H1 (cell line): ENCODE measurements around the gene DLGAP5.

Source experiments
- CHD2 ChIP-seq: IDR thresholded peaks from 2 replicates; pipeline ENCODE4 v1.6.1; 2012; ENCODE audit warnings: low read length, improper control_type of control experiment
- EP300 ChIP-seq, 2 experiments: IDR thresholded peaks; 1 replicate in 1 of 2; 2 replicates in 1 of 2; pipeline ENCODE4 v1.6.1; 2011 to 2012; ENCODE audit warnings: low read depth in 2 of 2, low read length in 2 of 2, mild to moderate bottlenecking in 2 of 2, borderline replicate concordance in 1 of 2, inconsistent platforms in 1 of 2, moderate library complexity in 1 of 2
- EZH2 ChIP-seq: fragments of 200-600 bp; sonication (generic); IDR thresholded peaks from 2 replicates; pipeline ENCODE4 v1.7.1; 2012; ENCODE audit warnings: low read depth, mild to moderate bottlenecking, moderate library complexity, low read length, inconsistent platforms; ENCODE audit not compliant: severe bottlenecking
- POLR2A ChIP-seq, 2 experiments: IDR thresholded peaks; 1 replicate in 1 of 2; 2 replicates in 1 of 2; pipeline ENCODE4 v1.6.1; 2011; ENCODE audit warnings: low read depth in 2 of 2, low read length in 2 of 2, mild to moderate bottlenecking in 2 of 2; ENCODE audit errors: control extremely low read depth in 1 of 2
- SP2 ChIP-seq: IDR thresholded peaks from 2 replicates; pipeline ENCODE4 v1.6.1; 2012; ENCODE audit warnings: mild to moderate bottlenecking, low read length, inconsistent platforms
- TF ChIP-seq, protein P1 (sequence below), 3 experiments: IDR thresholded peaks; 1 replicate in 2 of 3; 2 replicates in 1 of 3; pipeline versions ENCODE4 v1.5.1 to v1.6.1; 2011; ENCODE audit warnings: low read length in 3 of 3, mild to moderate bottlenecking in 3 of 3, inconsistent platforms in 2 of 3, low read depth in 1 of 3, moderate library complexity in 1 of 3; ENCODE audit not compliant: insufficient read depth in 1 of 3; ENCODE audit errors: control extremely low read depth in 1 of 3

DNA sequence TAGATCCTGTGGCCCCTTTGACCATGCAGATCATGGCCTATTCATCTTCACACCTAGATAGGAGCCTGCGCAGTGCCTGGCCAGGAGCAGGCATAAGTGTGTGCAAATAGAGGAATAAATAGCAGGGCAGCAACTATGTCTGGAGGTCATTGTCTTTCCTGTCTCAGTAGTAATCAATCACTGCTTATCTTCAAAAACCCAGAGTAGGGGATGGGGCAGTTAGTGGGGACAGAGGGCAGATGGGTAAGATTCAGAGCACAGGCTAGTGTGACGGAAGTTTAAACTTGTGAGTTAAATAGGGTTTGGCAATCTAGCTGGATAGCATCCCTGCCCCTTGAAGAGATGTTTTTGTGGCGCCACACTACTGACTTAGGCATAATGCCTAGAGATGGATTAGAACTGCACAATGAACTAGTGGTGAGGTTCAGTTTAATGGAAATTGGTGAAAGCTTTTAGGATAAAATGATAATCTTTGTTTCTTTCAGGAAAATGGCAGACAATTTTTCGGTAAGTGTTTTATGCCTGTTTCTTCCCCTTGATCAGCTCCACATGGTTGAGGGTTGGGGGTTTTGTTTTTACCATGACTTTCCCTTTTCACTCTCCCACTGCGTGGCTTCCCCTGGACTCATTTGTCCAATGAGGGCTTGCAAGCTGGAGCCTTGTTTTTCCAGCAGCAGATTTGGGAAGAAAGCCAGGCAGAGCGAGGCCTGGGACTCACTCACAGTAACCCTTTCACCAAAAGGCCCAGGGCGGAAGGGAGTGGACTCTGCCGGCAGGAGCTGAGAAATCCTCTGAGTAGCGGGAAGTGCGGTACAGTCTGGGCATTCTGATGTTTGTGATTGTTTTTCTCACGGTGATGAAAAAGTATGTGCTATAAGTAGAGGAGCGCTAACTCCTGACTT is 54.2 kb downstream of the DLGAP5 start:
- TF ChIP-seq SP2 (no peak), CHD2 (no peak), EZH2 (no peak), EP300 (IDR thresholded peaks at IDR 0.05; ENCODE audit: borderline replicate concordance in 1 of 2, low read depth in 2 of 2, low read length in 2 of 2) (no peak), POLR2A (IDR thresholded peaks at IDR 0.05; ENCODE audit: control extremely low read depth in 1 of 2, low read depth in 2 of 2, low read length in 2 of 2) (no peak)
- TF ChIP-seq, protein P1, sequence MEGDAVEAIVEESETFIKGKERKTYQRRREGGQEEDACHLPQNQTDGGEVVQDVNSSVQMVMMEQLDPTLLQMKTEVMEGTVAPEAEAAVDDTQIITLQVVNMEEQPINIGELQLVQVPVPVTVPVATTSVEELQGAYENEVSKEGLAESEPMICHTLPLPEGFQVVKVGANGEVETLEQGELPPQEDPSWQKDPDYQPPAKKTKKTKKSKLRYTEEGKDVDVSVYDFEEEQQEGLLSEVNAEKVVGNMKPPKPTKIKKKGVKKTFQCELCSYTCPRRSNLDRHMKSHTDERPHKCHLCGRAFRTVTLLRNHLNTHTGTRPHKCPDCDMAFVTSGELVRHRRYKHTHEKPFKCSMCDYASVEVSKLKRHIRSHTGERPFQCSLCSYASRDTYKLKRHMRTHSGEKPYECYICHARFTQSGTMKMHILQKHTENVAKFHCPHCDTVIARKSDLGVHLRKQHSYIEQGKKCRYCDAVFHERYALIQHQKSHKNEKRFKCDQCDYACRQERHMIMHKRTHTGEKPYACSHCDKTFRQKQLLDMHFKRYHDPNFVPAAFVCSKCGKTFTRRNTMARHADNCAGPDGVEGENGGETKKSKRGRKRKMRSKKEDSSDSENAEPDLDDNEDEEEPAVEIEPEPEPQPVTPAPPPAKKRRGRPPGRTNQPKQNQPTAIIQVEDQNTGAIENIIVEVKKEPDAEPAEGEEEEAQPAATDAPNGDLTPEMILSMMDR (IDR thresholded peaks at IDR 0.05; ENCODE audit: control extremely low read depth in 1 of 3, insufficient read depth in 1 of 3, low read depth in 1 of 3, low read length in 3 of 3) = no peak
